Sigmoid colon (tissue), 3 donors: Measurements from ENCODE around the gene PLXNB2.

ENCODE experiments used
- CTCF ChIP-seq, 4 experiments: fragments of 450-650 bp in 3 of 4; fragments of 200-600 bp in 1 of 4; IDR thresholded peaks; one replicate each; pipeline ENCODE4 v1.5.1; 2016 to 2019; ENCODE audit warnings: antibody characterized with exemption in 4 of 4, mild to moderate bottlenecking in 3 of 4, moderate library complexity in 2 of 4
- POLR2A ChIP-seq, 2 donors: fragments of 450-650 bp; IDR thresholded peaks; one replicate each; pipeline ENCODE4 v1.6.1; 2016; ENCODE audit warnings: antibody characterized with exemption in 2 of 2, mild to moderate bottlenecking in 2 of 2, moderate library complexity in 2 of 2

- no peak for TF ChIP-seq CTCF (IDR thresholded peaks at IDR 0.05)
- TF ChIP-seq POLR2A (IDR thresholded peaks at IDR 0.05): no peak
These were observed 55.9 kb downstream of the PLXNB2 start for GRCh38 chr22:50251477-50252081.
